Measurements from ENCODE around the gene SPTBN5. TPM values are rescaled to one million over a fixed set of nuclear protein-coding genes. Genes with fewer than 3 reads are reported as not detected.

Gene SPTBN5
- total RNA-seq, 2 donors from 2014 or later: 0.71 to 1.3 TPM

- DNase-seq (ENCODE audit: low spot score): no peak
- intact Hi-C loops (cut with DNase I): no loop called here
Measured at GRCh38 chr15:41878355-41878699, 15.5 kb downstream of the SPTBN5 start.

- DNase-seq (ENCODE audit: low spot score): no peak
- intact Hi-C loops (cut with DNase I): no loop called here
Measured at GRCh38 chr15:41877631-41878354, 16.1 kb downstream of the SPTBN5 start.

DNA sequence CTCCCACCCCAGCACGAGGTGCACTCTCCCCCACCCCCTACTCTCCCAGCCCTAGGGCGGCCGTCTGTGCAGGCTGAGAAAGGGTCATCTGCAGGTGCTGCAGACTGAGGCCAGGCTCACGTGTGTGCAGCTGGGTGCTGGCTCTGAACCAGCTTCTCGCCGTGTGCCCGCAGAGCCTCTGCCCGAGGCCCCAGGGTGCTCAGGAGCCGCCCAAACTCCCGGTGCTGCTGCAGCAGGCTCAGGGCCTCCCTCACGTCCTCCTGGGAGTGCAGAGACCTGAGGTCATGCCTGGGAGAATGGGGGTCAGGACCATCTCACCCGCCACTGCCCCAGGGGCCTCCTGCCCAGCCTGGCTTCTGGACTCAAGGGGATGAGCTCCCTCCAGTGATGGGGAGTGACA, 17.2 kb downstream of the SPTBN5 start:
- DNase-seq (ENCODE audit: low spot score): no peak
- intact Hi-C loops (cut with DNase I): no loop called here

DNA sequence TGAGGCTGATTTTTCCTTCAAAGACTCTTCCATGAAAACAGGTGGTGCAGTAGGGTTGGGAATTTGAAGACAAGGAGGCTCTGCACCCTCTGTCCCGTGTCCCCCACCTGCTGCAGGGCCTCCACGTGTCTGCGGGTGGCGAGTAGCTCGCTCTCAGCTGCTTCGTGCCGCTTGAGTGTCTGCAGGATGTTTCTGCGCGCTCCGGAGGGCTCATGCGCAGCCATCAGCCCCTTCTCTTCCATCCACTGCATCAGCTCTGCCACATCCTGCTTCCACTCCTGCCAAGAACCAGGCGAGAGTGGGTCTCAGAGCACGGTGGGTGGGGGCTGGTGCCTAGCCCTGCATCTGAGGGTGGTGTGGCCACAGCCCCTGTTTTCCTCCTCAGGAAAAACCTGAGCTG, 17.8 kb downstream of the SPTBN5 start:
- intact Hi-C loops (cut with DNase I): no loop called here
- DNase-seq (ENCODE audit: low spot score): no peak

DNA sequence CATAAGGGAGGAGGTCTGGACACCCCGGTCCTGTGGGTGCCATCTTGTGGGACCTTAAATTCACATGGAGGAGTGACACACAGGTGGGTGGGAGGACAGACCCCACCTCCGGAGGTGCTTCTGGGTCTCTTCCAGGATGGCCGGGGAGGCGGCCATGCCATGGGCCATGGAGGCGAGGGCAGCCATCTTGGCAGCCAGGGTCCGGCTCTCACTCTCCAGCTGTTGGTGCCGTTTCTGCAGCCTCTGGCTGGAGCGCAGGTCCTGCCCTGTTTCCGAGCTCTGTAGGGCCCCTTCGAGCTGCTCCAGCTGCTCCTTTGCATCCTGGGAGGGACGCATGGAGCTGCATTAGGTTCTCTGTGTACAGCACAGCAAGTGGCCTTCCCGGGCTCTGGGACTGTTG, 19.1 kb downstream of the SPTBN5 start:
- intact Hi-C loops (cut with DNase I): no loop called here
- no peak for DNase-seq (ENCODE audit: low spot score)

GRCh38 chr15:41873711-41874110, 20.1 kb downstream of the SPTBN5 start:
- DNase-seq (ENCODE audit: low spot score): no peak

DNA sequence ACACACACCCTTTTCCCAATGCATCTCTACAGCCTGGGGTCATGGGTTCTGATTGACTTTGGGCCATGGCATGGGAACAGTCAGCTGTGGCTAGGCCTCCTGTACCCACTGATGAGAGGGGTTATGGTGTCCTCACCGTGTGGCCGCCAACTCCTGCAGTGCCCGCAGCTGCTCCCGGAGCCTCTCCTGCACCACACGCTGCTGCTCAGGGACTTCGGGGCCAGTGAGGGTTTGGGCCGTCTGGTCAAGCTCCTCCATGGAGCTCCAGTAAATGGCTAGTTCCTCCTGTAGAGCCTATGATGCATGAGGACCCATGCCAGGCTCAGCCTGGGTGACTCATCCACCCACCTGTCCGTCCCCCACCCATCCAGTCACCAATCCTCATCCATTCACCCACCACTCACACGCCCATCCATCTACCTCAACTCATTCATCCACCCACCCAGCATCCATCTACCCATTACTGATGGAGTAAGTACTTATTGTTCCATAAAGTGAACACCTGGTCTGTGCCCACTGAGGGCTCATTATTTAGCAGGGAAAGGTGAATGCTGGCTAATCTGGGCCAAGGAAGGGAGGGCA, 21.6 kb downstream of the SPTBN5 start:
- intact Hi-C loops (cut with DNase I): no loop called here
- DNase-seq (ENCODE audit: low spot score): no peak

More at GRCh38 chr15:41873711-41874110, 20.1 kb downstream of the SPTBN5 start:
- intact Hi-C loops (cut with DNase I): no loop called here

DNA sequence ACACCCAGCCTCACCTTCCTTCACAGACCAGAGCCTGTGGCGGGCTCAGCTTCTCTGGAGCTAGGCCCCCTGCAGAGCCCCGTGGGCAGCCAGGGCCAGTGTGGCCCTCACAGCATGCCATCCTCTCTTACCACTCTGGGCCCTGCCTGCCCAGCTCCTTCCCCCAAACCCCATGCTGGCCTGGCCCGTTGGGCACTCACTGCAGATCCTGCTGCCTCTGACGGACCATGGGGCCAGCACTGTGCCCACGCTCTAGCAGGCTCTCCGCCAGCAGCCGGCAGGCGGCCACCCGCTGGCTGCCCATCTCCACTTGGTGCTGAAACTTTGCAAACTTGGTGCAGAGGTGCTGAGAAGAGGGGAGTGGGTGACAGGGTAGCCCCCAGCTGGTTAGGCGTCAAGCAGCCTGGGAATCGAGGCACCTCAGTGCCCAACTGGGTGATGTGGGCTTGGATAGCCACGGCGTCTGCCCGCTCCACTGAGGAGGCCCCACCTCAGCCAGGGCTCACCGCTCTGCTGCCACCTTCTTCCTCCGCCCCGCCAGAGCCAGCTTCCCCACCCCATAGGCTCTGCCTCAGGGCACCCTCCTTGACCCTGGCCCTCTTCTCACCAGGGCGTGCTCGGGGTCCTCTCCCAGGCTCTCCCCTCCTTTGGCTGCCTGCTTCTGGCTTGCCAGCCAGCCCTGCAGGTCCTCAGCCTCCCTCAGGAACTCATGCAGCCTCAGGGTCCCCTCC, 22.5 kb downstream of the SPTBN5 start:
- intact Hi-C loops (cut with DNase I): no loop called here
- DNase-seq (ENCODE audit: low spot score): no peak

GRCh38 chr15:41870689-41871081, 23.2 kb downstream of the SPTBN5 start:
- intact Hi-C loops (cut with DNase I): no loop called here
- no peak for DNase-seq (ENCODE audit: low spot score)

GRCh38 chr15:41869770-41870688, 23.8 kb downstream of the SPTBN5 start:
- intact Hi-C loops (cut with DNase I): no loop called here
- no peak for DNase-seq (ENCODE audit: low spot score)

- no peak for DNase-seq (ENCODE audit: low spot score)
- intact Hi-C loops (cut with DNase I): no loop called here
Measured at GRCh38 chr15:41868321-41868720, 25.5 kb downstream of the SPTBN5 start.

GRCh38 chr15:41866872-41867579, 26.8 kb downstream of the SPTBN5 start:
- DNase-seq (ENCODE audit: low spot score): no peak
- intact Hi-C loops (cut with DNase I): no loop called here

GRCh38 chr15:41866263-41866703, 27.6 kb downstream of the SPTBN5 start:
- no peak for DNase-seq (ENCODE audit: low spot score)
- intact Hi-C loops (cut with DNase I): no loop called here

DNA sequence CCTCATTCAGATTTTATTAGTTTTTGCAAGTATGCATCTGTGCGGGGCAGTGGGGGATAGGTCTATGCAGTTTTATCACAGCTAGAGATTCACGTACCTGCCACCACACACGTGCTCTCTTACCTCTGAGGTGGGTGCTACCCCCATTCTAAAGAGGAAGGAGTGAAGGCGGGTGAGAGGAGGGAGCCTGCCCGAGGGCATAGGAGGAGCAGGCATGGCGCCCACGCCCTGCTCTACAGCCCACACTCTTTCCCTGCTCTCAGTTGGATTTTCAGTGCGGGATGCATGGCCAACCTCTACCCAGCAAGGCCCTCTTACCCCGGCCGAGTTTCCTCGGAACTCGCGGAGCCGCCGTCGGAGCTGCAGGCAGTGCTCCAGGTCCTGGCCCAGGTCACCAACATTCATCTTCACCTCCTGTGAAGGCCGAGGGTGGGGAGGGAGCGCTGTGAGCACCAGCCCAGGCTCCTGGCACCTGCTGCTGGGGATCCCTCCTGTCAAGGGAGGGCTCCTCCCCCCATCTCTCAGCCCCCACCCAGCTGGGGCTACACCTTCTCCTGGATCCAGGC, 28.3 kb downstream of the SPTBN5 start:
- DNase-seq (ENCODE audit: low spot score): no peak
- intact Hi-C loops (cut with DNase I): no loop called here

- intact Hi-C loops (cut with DNase I): no loop called here
Measured at GRCh38 chr15:41862515-41863116, 31.2 kb downstream of the SPTBN5 start.

DNA sequence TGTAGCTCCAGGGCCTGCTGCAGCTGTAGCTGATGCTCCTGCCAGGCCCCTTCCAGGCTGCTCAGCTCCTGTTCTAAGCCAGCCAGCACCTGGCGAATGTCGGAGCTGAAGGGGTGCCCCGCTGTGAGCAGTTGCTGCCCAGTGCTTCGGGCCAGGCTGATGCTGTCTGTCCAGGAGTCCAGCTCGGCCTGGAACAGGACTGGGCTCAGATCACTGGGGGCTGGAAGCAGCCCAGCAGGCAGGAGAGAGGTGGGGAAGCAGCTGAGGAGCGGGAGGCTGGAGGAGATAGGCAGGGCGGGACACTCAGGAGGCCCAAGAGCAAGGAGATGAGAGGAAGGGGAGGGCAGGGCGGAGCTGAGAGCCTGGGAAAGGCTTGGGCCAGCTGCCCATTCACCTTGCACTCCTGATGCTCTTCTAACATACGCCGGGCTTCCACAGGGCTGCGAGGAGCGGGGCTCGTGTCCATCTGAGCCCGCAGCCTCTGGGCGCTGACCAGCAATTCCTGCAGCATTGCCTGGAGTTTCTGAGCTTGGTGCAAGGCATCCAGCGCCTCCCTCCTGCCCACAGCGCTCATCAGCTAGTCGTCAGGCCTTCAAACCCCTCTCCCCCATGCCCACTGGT, 32.0 kb downstream of the SPTBN5 start:
- intact Hi-C loops (cut with DNase I): no loop called here
- no peak for DNase-seq (ENCODE audit: low spot score)

More at GRCh38 chr15:41862515-41863116, 31.2 kb downstream of the SPTBN5 start:
- DNase-seq (ENCODE audit: low spot score): no peak

- intact Hi-C loops (cut with DNase I): no loop called here
- no peak for DNase-seq (ENCODE audit: low spot score)
Measured at GRCh38 chr15:41860049-41860828, 33.6 kb downstream of the SPTBN5 start.

Measured in posterior vena cava (tissue), 2 donors.